Large intestine (tissue), 3 donors: ENCODE measurements around the gene TTYH3. TPM values are rescaled to one million over a fixed set of nuclear protein-coding genes. Genes with fewer than 3 reads are reported as not detected.
A peak's percentile ranks its signal among the peaks of the same experiment; 100 is the strongest.

Experiments used
- DNase-seq, 2 donors: peaks; one replicate each; pipeline versions ENCODE4 v3.0.0 to v3.0.0-alpha.2; 2013
- H3K27ac ChIP-seq: one replicate; pipeline ENCODE4 v1.5.1; 2013; ENCODE audit warnings: low read length
- H3K27me3 ChIP-seq: 2 replicates; pipeline ENCODE4 v1.6.1; 2013; ENCODE audit warnings: low read length; ENCODE audit not compliant: control insufficient read depth, insufficient read depth
- H3K36me3 ChIP-seq: 2 replicates; pipeline ENCODE4 v1.6.1; 2013; ENCODE audit warnings: low read length; ENCODE audit not compliant: control insufficient read depth, insufficient read depth
- H3K4me1 ChIP-seq: one replicate; pipeline ENCODE4 v1.6.1; 2013; ENCODE audit warnings: low read length; ENCODE audit not compliant: control insufficient read depth, insufficient read depth
- H3K4me3 ChIP-seq: one replicate; pipeline ENCODE4 v1.5.1; 2013; ENCODE audit warnings: low read length
- H3K9me3 ChIP-seq: one replicate; pipeline ENCODE4 v1.6.1; 2013; ENCODE audit warnings: mild to moderate bottlenecking, low read depth, low read length, moderate library complexity; ENCODE audit not compliant: control insufficient read depth
- WGBS: methylation state at CpG from one replicate; pipeline ENCODE4 v1.1.5; 2013; ENCODE audit warnings: low lambda C conversion rate; ENCODE audit not compliant: insufficient coverage; 5-methylcytosine and 5-hydroxymethylcytosine counted together
- polyA plus RNA-seq: library from polyadenylated mRNA; unstranded; fragments of 120-200 nt; gene quantifications from one replicate; pipeline ENCODE4 v1.2.1, GENCODE V29; 2013

The TTYH3 gene
- polyA plus RNA-seq, 1 donor: 152 TPM

DNA sequence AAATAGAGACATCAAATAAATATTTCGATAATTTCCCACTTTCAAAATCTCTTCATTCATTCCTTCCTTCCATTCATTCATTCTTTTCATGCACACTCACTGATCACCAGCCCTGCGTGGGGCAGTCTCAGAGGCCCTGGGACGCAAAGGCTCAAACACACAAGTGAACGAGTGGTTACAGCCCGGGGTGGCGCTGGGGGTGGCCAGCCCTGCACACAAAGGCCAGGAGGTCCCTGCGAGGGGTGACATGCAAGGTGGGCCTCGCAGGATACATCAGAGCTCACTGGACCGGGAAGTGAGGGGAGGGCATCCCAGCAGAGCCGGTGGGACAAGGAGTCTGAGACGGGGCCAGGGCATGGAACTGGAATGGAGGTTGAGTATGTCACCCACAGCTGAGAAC lies 29.9 kb upstream of the TTYH3 start:
- Histone ChIP-seq H3K36me3 (peaks cover 54% of the 10 kb centered on the region), H3K4me3 (no peak overlapping the region)
- no CpG with 5 or more reads among the region's 11 CpGs for WGBS

DNA sequence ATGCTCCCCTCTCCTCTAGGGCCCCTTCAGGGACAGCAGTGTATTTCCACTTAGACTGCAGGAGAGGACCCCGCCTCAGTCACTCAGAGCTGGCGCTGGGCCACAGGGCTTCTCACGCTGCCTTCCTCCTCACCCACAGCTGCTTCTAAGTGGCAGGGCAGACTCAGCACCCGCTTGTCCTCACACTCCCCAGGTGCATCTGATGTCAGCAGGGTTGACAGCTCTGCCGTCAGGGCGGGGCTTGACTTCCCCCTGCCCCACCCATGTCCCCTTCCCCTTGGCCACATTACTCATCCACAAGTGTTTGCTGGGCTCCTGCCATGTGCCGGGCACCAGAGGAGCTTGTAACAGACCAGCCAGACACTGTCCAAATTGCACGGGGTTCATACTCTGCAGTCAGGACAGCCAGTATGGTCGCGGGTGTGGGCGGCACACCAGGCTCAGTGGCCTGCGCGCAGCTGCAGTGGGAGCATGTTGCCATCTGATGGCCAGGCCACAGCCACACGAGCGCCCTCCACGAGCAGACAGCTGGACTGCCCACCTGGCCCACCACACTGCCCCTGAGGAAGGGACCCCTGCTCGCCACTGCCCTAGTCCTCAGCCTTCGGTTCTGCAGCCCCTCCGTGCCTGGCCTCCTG lies 29.3 kb upstream of the TTYH3 start:
- no CpG with 5 or more reads among the region's 19 CpGs for WGBS
- no peak for DNase-seq
- Histone ChIP-seq H3K36me3 (peaks cover 55% of the 10 kb centered on the region), H3K27ac (no peak overlapping the region), H3K4me1 (no peaks in the 10 kb centered on the region), H3K27me3 (no peaks in the 10 kb centered on the region), H3K4me3 (no peak overlapping the region), H3K9me3 (no peaks in the 10 kb centered on the region)

More for the DNA sequence above, 29.9 kb upstream of the TTYH3 start:
- Histone ChIP-seq H3K4me1 (no peaks in the 10 kb centered on the region), H3K27me3 (no peaks in the 10 kb centered on the region), H3K27ac (no peak overlapping the region), H3K9me3 (no peaks in the 10 kb centered on the region)
- DNase-seq: no peak

DNA sequence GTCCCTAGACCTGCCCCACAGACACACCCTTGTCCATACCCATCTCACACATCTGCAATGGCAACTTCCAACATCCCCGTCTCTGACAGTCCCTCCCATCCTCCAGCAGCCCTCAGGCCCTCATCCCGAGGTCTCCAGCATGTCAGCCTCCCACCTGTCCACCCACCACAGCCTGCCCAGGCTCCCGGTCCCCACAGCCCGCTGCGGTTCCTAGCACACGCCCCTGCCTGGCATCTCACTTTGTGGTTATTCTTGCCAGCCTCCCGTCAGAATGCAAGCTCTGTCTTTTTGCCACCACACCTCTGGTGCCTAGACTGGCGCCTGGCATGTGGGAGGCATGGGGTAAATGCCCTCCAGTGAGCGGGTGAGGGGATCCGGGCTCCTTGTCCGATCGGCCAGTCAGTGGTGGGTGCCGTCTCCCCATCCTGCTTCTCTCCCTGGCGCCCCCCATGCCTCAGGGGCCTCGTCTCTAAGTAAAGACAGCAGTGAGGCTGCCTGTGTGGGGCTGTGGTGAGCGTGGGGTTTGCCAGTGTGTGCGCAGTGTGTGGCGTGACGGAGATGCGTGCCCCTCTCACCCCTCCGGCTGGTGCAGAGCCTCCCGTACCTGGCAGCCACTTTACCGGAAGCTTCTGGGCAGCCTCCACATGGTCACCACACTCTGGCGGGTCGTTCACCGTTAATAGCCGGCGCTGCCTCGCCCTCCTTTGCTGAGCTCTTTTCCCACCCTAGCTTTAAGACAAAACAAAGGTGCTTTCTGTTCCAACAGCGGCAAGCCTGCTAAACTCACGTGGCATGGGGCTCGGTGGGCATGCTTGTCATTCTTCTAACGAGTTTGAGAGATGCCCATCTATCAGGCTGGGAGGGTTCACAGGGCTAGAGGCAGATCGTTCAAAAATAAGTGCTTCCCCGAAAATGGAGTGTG lies 28.5 kb upstream of the TTYH3 start:
- WGBS: 100% methylated on average over 1 of the region's 35 CpGs
- H3K36me3 ChIP-seq: peaks cover 52% of the 10 kb centered on the region

DNA sequence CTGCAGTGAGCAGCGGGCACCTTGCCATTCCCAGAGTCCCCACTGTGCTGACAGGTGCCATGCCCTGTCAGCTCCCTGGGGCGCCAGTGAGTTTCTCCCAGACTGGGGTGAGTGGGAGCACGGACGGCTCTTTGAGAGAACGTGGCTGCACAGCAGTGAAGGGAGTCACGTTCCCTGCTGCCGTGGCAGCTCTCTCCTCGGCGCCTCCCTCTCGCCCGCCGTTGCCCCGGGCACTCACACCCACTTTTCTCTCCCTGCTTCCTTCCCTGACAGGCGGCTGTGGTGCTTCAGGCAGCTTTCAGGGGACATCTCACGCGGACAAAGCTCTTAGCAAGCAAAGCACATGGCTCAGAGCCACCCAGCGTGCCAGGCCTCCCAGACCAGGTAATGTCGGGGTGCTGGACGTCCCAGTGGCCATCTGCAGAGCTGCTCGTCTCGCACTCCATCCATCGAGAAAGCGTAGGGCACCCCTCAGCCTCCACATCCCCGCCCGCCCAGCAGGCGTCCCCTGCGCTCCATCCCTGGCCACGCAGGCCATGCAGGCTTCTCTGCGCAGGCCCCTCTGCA lies 27.1 kb upstream of the TTYH3 start:
- H3K36me3 ChIP-seq: peaks cover 40% of the 10 kb centered on the region
- no peaks in the 10 kb centered on the region for H3K9me3 ChIP-seq
- H3K27ac ChIP-seq: no peak overlapping the region
- H3K27me3 ChIP-seq: no peaks in the 10 kb centered on the region
- DNase-seq: no peak
- H3K4me3 ChIP-seq: no peak overlapping the region
- no peaks in the 10 kb centered on the region for H3K4me1 ChIP-seq
- no CpG with 5 or more reads among the region's 29 CpGs for WGBS

More for the DNA sequence above, 28.5 kb upstream of the TTYH3 start:
- no peak for DNase-seq
- Histone ChIP-seq H3K27ac (no peak overlapping the region), H3K27me3 (no peaks in the 10 kb centered on the region), H3K9me3 (no peaks in the 10 kb centered on the region), H3K4me1 (no peaks in the 10 kb centered on the region), H3K4me3 (no peak overlapping the region)

DNA sequence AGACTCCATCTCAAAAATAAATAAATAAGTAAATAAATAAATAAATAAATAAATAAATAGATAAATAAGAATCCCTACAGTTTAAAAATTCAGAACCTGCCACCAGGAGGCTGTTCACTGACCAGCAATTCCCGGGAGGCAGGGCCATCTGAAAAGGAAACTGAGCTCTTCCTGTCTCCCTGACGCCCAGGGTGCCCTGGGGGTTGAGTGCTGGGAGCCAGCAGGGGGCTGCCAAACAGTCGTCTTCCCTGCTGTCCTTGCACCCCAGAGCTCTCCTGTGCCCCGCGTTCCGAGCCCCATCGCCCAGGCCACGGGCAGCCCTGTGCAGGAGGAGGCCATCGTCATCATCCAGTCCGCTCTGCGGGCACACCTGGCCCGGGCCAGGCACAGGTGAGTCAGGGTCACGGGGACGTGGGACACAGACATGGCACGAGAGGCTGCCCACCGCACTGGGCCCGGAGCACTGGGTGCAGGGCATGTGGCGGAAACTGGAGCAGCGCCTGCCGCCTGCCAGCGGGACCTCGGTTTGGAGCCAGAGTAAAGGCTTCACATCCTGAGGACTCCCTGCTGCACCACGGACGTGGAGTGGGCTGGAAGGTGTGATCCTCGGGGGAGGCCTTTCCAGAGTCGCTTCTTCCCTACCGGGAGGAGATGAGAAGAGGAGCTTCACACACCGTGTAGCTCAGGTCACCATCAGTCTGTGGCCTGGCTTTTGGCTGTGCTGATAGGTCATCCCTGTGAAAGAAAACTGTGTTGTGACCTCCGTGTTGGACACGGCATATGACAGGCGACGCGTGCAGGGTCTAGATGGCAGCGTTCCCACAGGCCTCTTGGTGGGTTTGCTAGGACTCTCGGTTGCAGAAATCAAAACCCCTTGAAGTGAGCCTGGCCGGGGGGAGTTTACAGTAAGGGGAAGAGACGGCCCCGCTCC lies 25.9 kb upstream of the TTYH3 start:
- Histone ChIP-seq H3K27ac (no peak overlapping the region), H3K9me3 (no peaks in the 10 kb centered on the region), H3K4me1 (no peaks in the 10 kb centered on the region), H3K27me3 (no peaks in the 10 kb centered on the region), H3K4me3 (no peak overlapping the region), H3K36me3 (peaks cover 38% of the 10 kb centered on the region)
- no peak for DNase-seq
- WGBS: no CpG with 5 or more reads among the region's 38 CpGs

GRCh38 chr7:2606539-2606936 lies 25.2 kb upstream of the TTYH3 start:
- no peak overlapping the region for H3K4me3 ChIP-seq
- peaks cover 34% of the 10 kb centered on the region for H3K36me3 ChIP-seq
- H3K4me1 ChIP-seq: peaks cover 5% of the 10 kb centered on the region
- no peaks in the 10 kb centered on the region for H3K27me3 ChIP-seq
- DNase-seq: no peak
- no CpG with 5 or more reads among the region's 16 CpGs for WGBS
- H3K9me3 ChIP-seq: no peaks in the 10 kb centered on the region
- H3K27ac ChIP-seq: no peak overlapping the region

DNA sequence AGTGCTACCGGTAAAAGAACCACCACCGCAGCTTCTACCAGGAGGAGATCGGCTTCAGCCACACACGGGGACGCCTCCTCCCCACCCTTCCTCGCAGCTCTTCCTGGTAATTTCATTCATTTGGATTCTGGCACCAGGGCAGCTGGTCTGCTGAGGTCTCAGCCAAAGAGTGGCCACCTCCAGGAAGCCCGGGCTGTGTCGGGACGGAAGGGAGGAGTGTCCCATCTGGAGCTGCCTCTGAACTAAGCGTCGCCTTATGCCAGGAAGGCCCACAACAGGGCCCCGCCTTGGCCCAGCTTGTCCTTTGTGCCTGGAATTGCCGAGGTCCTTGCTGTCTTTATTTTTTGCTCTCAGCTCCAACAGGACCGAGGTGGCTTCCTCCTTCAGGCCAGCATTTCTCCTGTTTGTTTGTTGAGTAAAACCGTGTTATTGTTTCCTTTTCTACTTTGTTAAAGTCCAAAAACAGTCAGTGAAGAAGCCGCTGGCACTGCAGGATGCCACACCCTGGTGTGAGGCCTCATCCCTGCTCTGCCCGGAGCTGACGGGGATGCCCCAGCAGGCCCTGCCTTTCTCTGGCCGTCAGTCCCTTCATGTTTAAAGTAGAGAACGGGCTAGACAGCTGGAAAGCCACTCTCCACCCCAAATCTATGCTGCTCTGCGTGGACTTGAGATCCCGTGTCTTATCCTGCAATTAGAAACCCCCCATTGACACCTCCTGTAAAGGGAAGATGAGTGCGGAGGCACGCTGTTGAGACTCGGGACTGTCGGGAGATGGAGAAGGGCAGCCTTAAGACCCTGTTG lies 24.5 kb upstream of the TTYH3 start:
- Histone ChIP-seq H3K4me3 (no peak overlapping the region), H3K27ac (peak overlapping the region; percentile 38), H3K4me1 (peaks cover 12% of the 10 kb centered on the region), H3K36me3 (peaks cover 28% of the 10 kb centered on the region), H3K9me3 (no peaks in the 10 kb centered on the region), H3K27me3 (no peaks in the 10 kb centered on the region)
- no CpG with 5 or more reads among the region's 26 CpGs for WGBS
- no peak for DNase-seq

- WGBS: 80% methylated on average over 1 of the region's 37 CpGs
- H3K9me3 ChIP-seq: no peaks in the 10 kb centered on the region
- peaks cover 21% of the 10 kb centered on the region for H3K36me3 ChIP-seq
- peak overlapping the region; percentile 38 for H3K27ac ChIP-seq
- no peaks in the 10 kb centered on the region for H3K27me3 ChIP-seq
- no peak for DNase-seq
- H3K4me1 ChIP-seq: peaks cover 18% of the 10 kb centered on the region
- H3K4me3 ChIP-seq: no peak overlapping the region
These were observed 23.6 kb upstream of the TTYH3 start for GRCh38 chr7:2607923-2608904.
